GM12875 (cell line): ENCODE measurements around the gene CTSF.

Source experiments
- H3K4me3 ChIP-seq: one replicate; pipeline ENCODE4 v1.5.1; 2011; ENCODE audit warnings: low read depth, low read length, control low read depth
- TF ChIP-seq, protein P1 (sequence below): IDR thresholded peaks from 2 replicates; pipeline ENCODE4 v1.5.1; 2011; ENCODE audit warnings: low read depth, mild to moderate bottlenecking, control low read depth, inconsistent platforms, low read length, moderate library complexity, borderline replicate concordance; ENCODE audit not compliant: insufficient read depth

The CTSF gene

DNA sequence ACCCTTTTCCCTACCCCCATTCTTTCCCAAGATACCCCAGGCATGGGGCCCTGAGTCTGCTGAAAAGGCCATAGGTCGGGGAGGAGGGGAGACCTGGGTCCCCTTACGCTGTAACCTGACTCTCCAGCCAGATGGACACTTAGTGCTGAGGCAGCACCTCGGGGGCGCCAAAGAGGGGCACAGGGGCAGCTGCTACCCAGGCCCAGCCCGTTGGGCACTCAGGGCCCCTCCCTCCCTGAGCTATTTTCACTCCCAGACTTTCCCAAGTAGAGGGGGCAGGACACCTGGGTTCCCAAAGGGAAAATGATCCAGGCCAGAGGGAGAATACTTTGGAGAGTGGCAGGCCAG, 20.8 kb downstream of the CTSF start:
- TF ChIP-seq, protein P1, sequence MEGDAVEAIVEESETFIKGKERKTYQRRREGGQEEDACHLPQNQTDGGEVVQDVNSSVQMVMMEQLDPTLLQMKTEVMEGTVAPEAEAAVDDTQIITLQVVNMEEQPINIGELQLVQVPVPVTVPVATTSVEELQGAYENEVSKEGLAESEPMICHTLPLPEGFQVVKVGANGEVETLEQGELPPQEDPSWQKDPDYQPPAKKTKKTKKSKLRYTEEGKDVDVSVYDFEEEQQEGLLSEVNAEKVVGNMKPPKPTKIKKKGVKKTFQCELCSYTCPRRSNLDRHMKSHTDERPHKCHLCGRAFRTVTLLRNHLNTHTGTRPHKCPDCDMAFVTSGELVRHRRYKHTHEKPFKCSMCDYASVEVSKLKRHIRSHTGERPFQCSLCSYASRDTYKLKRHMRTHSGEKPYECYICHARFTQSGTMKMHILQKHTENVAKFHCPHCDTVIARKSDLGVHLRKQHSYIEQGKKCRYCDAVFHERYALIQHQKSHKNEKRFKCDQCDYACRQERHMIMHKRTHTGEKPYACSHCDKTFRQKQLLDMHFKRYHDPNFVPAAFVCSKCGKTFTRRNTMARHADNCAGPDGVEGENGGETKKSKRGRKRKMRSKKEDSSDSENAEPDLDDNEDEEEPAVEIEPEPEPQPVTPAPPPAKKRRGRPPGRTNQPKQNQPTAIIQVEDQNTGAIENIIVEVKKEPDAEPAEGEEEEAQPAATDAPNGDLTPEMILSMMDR = no peak
- no peak overlapping the region for H3K4me3 ChIP-seq

DNA sequence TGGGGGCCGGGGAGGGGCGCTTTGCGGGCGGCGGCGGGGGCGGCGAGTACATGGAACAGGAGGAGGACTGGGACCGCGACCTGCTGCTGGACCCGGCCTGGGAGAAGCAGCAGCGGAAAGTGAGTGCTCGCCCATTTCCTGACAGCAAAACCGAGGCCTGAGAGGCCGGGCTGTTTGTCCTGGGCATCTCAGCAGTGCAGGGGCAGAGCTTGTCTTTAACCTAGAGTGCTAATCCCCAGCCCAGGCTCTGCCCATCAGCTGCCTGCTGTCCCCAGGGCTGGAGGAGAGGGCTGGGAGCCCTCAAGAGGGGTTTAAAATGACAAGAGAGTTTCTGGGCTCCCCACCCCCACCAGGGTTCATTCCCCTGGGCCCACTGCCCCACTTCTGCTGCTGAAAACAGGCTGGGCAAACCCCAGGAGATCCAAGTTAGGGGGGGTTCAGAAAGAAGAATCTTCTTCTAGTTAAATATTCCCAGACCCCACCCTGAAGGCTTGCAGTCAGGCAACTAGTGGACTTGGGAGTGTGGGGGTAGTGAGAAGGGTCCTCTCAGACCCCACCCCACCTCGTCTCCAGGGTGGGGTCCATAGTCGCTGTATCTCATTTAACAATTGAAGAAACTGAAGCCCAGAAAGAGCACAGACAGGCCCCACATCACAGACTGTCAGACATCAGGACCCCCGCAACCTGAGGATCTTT, 21.3 kb downstream of the CTSF start:
- TF ChIP-seq, protein P1 = no peak

DNA sequence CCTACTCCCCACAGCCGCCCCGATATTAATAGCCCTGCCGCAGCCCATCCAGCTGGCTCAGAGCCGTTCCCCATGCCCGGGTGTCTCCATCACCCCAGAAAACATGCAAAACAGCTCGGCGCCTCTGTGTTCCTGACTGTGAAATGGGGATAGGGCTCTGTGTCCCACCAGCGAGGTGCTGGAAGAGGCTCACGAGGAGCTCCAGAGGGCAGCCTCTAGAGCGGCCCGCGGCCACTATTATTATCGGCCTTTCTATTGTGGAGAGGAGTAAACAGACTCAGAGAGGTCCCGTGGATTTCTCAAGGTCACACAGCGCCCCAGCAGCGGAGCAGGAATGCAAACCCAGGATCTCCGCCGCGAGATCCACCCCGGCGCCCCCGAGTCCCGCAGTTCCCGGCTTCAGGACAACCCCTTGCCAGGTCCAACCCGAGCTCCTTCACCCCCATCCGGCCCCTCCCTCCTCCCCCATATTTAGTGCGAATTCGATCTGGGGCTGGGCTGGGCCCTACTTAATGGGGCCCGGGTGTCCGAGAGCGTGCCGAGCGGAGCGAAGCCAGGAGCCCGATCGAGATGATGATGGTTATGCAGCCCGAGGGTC, 21.9 kb downstream of the CTSF start, which contains the start of gene ACTN3:
Gene ACTN3 (plus strand): TSS at position 536 of the 598 bp plus-strand sequence. CDS start 35 bp downstream, at position 571.
- TF ChIP-seq, protein P1 = no peak
- peak within 1 kb of the TSS; percentile 94 for H3K4me3 ChIP-seq

More for the DNA sequence above, 21.3 kb downstream of the CTSF start:
- no peak overlapping the region for H3K4me3 ChIP-seq

DNA sequence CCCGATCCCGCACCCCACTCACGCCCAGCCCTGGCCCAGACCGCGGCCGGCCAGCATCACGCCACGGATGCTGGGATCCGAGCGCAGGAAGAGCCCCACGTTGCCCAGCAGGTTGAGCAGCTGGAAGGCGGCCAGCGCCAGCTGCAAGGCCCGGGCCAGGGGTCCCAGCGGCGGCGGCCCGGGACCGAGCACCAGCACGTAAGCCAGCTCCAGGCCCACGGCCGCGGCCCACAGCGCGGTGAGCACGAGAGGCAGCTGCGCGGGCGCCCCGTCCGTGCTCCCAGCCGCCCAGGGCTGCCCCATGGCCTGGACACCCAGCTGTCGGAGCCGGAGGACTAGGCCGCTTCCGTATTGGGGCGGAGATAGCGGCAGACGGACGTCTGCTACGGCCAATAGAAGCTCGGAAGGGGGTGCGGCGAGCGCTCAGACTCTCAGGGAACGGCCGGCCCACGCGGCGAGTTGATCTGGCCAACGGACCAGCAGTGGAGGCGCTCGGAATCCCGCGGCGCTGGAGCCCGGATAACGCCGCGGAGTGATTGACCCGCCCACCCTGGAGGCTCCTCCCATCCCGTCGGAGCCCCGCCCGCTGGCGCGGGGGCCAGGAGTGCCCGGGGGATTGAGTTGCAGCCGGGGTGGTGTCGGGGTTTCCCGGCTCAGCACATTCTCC, 22.6 kb downstream of the CTSF start, which contains the start of gene ZDHHC24:
Gene ZDHHC24 (minus strand): TSS at position 348 of the 667 bp plus-strand sequence. CDS start 45 bp downstream, at position 303.
- peak within 1 kb of the TSS; percentile 94 for H3K4me3 ChIP-seq
- TF ChIP-seq, protein P1 = no peak

DNA sequence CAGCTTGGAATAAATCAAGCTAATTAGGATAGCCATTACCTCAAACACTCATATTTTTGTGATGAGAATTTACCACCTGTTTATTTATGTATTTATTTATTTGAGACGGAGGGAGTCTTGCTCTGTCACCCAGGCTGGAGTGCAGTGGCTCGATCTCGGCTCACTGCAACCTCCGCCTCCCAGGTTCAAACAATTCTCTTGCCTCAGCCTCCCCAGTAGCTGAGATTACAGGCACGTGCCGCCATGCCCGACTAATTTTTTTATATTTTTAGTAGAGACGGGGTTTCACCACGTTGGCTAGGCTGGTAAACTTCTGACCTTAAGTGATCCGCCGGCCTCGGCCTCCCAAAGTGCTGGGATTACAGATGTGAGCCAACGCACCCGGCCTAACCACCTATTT, 23.5 kb downstream of the CTSF start:
- H3K4me3 ChIP-seq = peak overlapping the region; percentile 94

DNA sequence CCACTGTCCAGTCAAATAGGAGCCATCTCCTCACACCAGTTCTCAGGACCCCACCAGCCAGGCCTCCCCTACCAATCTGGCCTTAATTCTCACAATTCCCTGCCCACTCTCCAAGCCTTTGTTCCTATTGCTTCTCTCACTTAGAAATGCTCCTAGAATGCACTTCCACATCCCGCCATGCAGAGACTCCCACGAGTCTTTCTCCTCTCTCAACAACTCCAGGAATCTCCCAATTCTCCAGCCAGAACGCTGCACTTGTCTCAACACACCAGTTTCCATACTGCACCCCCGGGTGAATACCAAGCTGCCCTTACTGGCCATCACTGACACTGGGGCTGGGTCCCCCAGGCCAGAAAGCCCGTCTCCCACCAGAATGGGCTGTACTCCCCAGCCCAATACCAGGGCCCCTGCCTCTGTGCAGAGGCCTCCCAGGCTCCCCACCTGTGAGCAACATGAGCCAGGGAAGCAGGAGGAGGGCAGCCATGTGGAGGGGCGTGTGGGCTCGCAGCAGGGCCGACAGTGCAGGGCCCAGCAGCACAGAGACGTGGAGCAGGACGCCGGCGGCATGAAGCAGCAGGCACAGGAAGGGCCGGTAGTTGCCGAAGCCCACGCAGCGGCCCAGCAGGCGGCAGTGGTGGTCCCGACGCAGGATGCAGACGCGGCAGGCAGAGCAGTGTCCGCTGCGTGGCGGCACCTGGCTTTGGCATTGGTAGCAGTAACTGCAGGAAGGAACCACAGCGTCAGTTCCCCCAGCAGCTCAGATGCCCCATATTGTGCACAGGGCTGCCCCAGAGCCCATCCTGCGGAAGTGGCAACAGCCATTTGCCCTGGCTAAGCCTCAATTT, 24.9 kb downstream of the CTSF start:
- H3K4me3 ChIP-seq = no peak overlapping the region

More for the DNA sequence above, 24.9 kb downstream of the CTSF start:
- TF ChIP-seq, protein P1 = peak; percentile 74
